ENCODE measurements around the gene FILIP1L. TPM values are rescaled to one million over a fixed set of nuclear protein-coding genes. Genes with fewer than 3 reads are reported as not detected.

Gene FILIP1L
- total RNA-seq, 2 experiments from 2014 or later = not detected

DNA sequence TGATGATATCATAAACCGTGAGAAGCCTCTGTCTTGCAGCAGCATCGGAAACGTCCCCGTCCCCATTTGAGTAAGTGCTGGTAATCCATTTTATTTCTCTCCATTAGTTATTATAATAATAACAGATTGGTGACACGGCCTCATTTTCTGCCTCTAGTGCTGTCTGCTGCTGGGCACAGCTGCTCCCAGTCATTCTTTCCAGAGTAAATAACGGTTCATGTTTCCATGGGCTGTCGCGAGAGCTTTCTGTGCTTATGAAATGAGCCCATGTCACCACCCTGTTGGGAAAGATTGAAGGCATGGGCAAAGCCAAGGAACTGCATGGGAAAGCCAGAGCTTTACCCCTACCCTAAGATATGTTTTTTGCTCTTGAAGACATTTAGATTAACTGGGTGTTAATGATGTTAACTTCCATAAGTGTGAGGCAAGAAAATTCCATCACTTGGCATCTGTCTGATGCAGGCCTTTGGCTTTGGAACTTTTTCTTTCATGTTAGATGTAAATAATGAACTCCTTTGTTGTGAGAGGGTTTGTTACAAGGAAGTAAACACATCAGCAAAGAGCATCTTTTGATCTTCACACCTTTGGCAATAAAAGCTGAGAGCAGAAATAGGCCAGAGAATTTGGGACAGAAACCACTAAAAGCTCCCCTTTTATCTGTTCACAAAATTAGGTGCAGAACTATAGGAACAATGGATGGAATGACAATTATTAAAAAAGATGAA, 141.8 kb downstream of the FILIP1L start:
- H3K79me2 ChIP-seq (ENCODE audit: insufficient read depth, low read depth, low read length) = no peaks in the 10 kb centered on the region
- TF ChIP-seq, protein P1, sequence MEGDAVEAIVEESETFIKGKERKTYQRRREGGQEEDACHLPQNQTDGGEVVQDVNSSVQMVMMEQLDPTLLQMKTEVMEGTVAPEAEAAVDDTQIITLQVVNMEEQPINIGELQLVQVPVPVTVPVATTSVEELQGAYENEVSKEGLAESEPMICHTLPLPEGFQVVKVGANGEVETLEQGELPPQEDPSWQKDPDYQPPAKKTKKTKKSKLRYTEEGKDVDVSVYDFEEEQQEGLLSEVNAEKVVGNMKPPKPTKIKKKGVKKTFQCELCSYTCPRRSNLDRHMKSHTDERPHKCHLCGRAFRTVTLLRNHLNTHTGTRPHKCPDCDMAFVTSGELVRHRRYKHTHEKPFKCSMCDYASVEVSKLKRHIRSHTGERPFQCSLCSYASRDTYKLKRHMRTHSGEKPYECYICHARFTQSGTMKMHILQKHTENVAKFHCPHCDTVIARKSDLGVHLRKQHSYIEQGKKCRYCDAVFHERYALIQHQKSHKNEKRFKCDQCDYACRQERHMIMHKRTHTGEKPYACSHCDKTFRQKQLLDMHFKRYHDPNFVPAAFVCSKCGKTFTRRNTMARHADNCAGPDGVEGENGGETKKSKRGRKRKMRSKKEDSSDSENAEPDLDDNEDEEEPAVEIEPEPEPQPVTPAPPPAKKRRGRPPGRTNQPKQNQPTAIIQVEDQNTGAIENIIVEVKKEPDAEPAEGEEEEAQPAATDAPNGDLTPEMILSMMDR (conservative IDR thresholded peaks at IDR 0.05; ENCODE audit: low read length) = no peak
- no peak for TF ChIP-seq EZH2phosphoT487 (IDR thresholded peaks at IDR 0.05; ENCODE audit: borderline replicate concordance, low read depth, low read length)
- BruUV-seq (replicated peaks) = no TSS peak
- ChIA-PET CTCF (ENCODE audit: unreplicated experiment) (no interaction called here), POLR2A (interaction anchor here (0.7 to 0.8 kb wide), 2 partner anchors 8 kb away, joined by 3 read pairs; no protein-coding TSS in a partner anchor)
- no peaks in the 10 kb centered on the region for H3K9me3 ChIP-seq (ENCODE audit: low read length)
- H3K4me1 ChIP-seq (ENCODE audit: insufficient read depth, low read length, poor library complexity, severe bottlenecking) = no peaks in the 10 kb centered on the region
- H3K36me3 ChIP-seq (ENCODE audit: insufficient read depth, low read length) = no peaks in the 10 kb centered on the region
- H3K9me2 ChIP-seq (ENCODE audit: insufficient read depth, low read length) = no peaks in the 10 kb centered on the region
- DNase-seq (ENCODE audit: low spot score) = no peak
- intact Hi-C loops (cut with micrococcal nuclease; ENCODE audit: unreplicated experiment) = no loop called here
- no peak overlapping the region for H3K4me3 ChIP-seq (ENCODE audit: low read depth, low read length, poor library complexity, severe bottlenecking)
- no peak overlapping the region for H3K27ac ChIP-seq (ENCODE audit: low read depth, low read length, poor library complexity, severe bottlenecking)
- no peak overlapping the region for H3K4me2 ChIP-seq (ENCODE audit: low read length)
- H4K20me1 ChIP-seq (ENCODE audit: insufficient read depth, low read length) = no peaks in the 10 kb centered on the region
- no peak overlapping the region for H2AFZ ChIP-seq (ENCODE audit: low read length)

DNA sequence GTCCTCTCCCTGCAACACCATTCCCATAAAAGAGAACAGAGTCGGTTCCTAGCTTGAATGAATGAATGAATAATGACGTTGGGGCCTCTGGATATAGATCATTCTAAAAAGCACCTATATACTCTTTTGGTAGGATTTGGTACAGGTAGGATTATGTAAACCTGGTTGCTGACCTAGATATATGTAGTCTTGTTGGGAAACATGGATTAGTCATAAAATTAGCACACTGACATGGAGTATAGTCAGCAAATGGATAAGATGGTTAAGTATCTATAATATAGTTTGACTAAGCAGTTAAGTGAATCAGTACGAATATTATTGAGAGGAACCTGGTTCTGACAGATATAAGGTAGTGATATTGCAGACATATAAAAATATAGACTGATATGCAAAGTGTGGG, 142.5 kb downstream of the FILIP1L start:
- Histone ChIP-seq H3K4me1 (ENCODE audit: insufficient read depth, low read length, poor library complexity, severe bottlenecking) (no peaks in the 10 kb centered on the region), H3K4me2 (ENCODE audit: low read length) (no peak overlapping the region), H3K4me3 (ENCODE audit: low read depth, low read length, poor library complexity, severe bottlenecking) (no peak overlapping the region), H3K36me3 (ENCODE audit: insufficient read depth, low read length) (no peaks in the 10 kb centered on the region), H4K20me1 (ENCODE audit: insufficient read depth, low read length) (no peaks in the 10 kb centered on the region), H3K9me2 (ENCODE audit: insufficient read depth, low read length) (no peaks in the 10 kb centered on the region), H3K9me3 (ENCODE audit: low read length) (no peaks in the 10 kb centered on the region), H3K79me2 (ENCODE audit: insufficient read depth, low read depth, low read length) (no peaks in the 10 kb centered on the region), H2AFZ (ENCODE audit: low read length) (no peak overlapping the region), H3K27ac (ENCODE audit: low read depth, low read length, poor library complexity, severe bottlenecking) (no peak overlapping the region)
- no peak for DNase-seq (ENCODE audit: low spot score)
- POLR2A ChIA-PET = interaction anchor here (0.8 kb wide), 1 partner anchor 8 kb away, joined by 3 read pairs; no protein-coding TSS in a partner anchor
- BruUV-seq (replicated peaks) = no TSS peak
- CTCF ChIA-PET (ENCODE audit: unreplicated experiment) = no interaction called here
- intact Hi-C loops (cut with micrococcal nuclease; ENCODE audit: unreplicated experiment) = no loop called here
- TF ChIP-seq, protein P1 (conservative IDR thresholded peaks at IDR 0.05; ENCODE audit: low read length) = no peak
- TF ChIP-seq EZH2phosphoT487 (IDR thresholded peaks at IDR 0.05; ENCODE audit: borderline replicate concordance, low read depth, low read length) = no peak

DNA sequence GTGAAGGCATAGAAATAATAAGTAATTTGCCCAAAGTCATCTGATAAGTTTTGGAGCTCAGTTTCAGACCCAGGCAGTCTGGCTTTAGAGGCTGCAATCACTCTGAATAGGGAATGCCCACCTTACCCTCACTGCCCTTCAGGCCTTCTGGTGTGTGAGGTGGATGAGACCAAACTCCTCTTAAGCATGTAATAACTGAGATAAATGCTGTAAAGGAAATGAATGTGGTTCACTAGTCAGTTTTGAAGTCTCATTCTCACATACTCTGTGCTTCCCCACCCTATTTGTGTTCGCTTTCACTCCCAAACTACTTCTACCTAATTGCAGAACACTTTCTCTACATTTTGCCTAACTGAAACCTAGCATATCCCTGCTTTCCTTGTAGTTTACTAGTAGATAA, 144.1 kb downstream of the FILIP1L start:
- Histone ChIP-seq H4K20me1 (ENCODE audit: insufficient read depth, low read length) (no peaks in the 10 kb centered on the region), H3K9me3 (ENCODE audit: low read length) (no peaks in the 10 kb centered on the region), H3K4me3 (ENCODE audit: low read depth, low read length, poor library complexity, severe bottlenecking) (no peak overlapping the region), H3K36me3 (ENCODE audit: insufficient read depth, low read length) (no peaks in the 10 kb centered on the region), H3K79me2 (ENCODE audit: insufficient read depth, low read depth, low read length) (no peaks in the 10 kb centered on the region), H3K4me1 (ENCODE audit: insufficient read depth, low read length, poor library complexity, severe bottlenecking) (no peaks in the 10 kb centered on the region), H3K4me2 (ENCODE audit: low read length) (no peak overlapping the region), H3K9me2 (ENCODE audit: insufficient read depth, low read length) (no peaks in the 10 kb centered on the region), H3K27ac (ENCODE audit: low read depth, low read length, poor library complexity, severe bottlenecking) (no peak overlapping the region), H2AFZ (ENCODE audit: low read length) (no peak overlapping the region)
- TF ChIP-seq, protein P1 (conservative IDR thresholded peaks at IDR 0.05; ENCODE audit: low read length) = no peak
- TF ChIP-seq EZH2phosphoT487 (IDR thresholded peaks at IDR 0.05; ENCODE audit: borderline replicate concordance, low read depth, low read length) = no peak
- DNase-seq (ENCODE audit: low spot score) = no peak
- no TSS peak for BruUV-seq (replicated peaks)
- POLR2A ChIA-PET = no interaction called here
- CTCF ChIA-PET (ENCODE audit: unreplicated experiment) = interaction anchor here (0.5 kb wide), 1 partner anchor 34 kb away, joined by 4 read pairs; no protein-coding TSS in a partner anchor
- intact Hi-C loops (cut with micrococcal nuclease; ENCODE audit: unreplicated experiment) = no loop called here
